ENCODE results near the gene HLCS. TPM values are rescaled to one million over a fixed set of nuclear protein-coding genes. Genes with fewer than 3 reads are reported as not detected.

Gene HLCS
- total and polyA plus RNA-seq, 2 donors (not counting 3 experiments of a cell fraction or from before 2014, with no cell fraction given), result 6.7 to 17.2 TPM

DNA sequence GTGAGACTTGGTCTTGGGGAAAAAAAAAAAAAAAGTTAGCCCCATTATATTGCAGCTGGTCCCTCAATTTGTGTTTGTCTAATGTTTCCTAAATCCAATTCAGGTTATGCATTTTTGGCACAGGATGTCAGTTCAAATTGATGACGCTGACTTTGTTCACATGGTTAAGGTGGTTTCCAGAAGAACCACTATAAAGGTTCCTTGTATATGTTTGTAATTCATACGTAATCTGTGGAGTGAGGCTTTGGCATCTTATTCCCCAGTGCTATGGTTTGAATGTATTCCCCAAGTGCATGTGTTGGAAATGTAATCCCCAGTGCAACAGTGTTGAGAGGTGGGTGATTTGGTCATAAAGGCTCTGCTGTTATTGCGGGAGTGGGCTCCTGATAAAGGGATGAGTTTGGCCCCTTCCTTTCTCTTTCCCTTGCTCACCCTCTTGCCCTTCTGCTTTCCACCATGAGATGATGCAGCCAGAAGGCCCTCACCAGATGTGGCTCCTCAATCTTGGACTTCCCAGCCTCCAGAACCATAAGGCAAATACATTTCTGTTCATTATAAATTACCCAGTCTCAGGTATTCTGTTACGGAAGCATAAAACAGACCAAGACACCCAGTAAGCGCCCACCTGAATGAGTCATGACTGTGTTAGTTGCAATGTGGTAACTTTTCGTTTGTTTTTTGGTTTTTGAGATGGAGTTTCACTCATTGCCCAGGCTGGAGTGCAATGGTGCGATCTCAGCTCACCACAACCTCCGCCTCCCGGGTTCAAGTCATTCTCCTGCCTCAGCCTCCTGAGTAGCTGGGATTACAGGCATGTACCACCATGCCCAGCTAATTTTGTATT, 19.5 kb upstream of the HLCS start:
- ChIA-PET POLR2A (no interaction called here), CTCF (interaction anchor here (1.2 kb wide), 1 partner anchor 9 kb away, joined by 4 read pairs; no protein-coding TSS in a partner anchor)
- peaks cover 2% of the 10 kb centered on the region for H3K4me1 ChIP-seq (ENCODE audit: control insufficient read depth, extremely low read depth, insufficient read depth, low read length)
- DNase-seq (ENCODE audit: low read depth, low spot score) (no peak), FAIRE-seq (no peak)
- intact Hi-C loops (cut with micrococcal nuclease) (loop anchor here (10.0 kb wide), 1 partner anchor 389 kb away; no protein-coding TSS in a partner anchor), dilution Hi-C loops (cut with MboI; ENCODE audit: extremely low pct_ligation_motif_present, low sequenced_read_pairs) (no loop called here)
- TF ChIP-seq MAX (IDR thresholded peaks at IDR 0.05; ENCODE audit: insufficient read depth, insufficient read length), result no peak
- no peaks in the 10 kb centered on the region for H3K79me2 ChIP-seq (ENCODE audit: control insufficient read depth, insufficient read depth, low read length)
- H3K27ac ChIP-seq (ENCODE audit: insufficient read depth, low read depth, low read length), result no peak overlapping the region
- no peak overlapping the region for H2AFZ ChIP-seq (ENCODE audit: low read depth, low read length)
- no peak overlapping the region for H3K4me3 ChIP-seq (replicated peaks in 1 of 3; ENCODE audit: insufficient read depth in 1 of 3, low read depth in 1 of 3, low read length in 3 of 3)
- no TSS peak for BruUV-seq (replicated peaks)
- H3K36me3 ChIP-seq (ENCODE audit: control insufficient read depth in 2 of 2, extremely low read depth in 1 of 2, insufficient read depth in 2 of 2, low read length in 2 of 2), result no peaks in the 10 kb centered on the region
- no peaks in the 10 kb centered on the region for H3K9me3 ChIP-seq (replicated peaks; ENCODE audit: control insufficient read depth, insufficient read depth, low read length)
- H3K4me2 ChIP-seq (ENCODE audit: insufficient read depth, low read length), result no peak overlapping the region
- no peaks in the 10 kb centered on the region for H3K9me1 ChIP-seq (replicated peaks; ENCODE audit: control insufficient read depth, extremely low read depth, insufficient read depth, low read length)
- H3K27me3 ChIP-seq (ENCODE audit: control insufficient read depth in 2 of 2, insufficient read depth in 2 of 2, low read length in 2 of 2), result no peaks in the 10 kb centered on the region
- H3K9ac ChIP-seq (replicated peaks; ENCODE audit: extremely low read depth, insufficient read depth, low read length), result no peak overlapping the region
- no peaks in the 10 kb centered on the region for H4K20me1 ChIP-seq (replicated peaks; ENCODE audit: control insufficient read depth, extremely low read depth, insufficient read depth, low read length)

- DNase-seq (ENCODE audit: low read depth, low spot score) (no peak), FAIRE-seq (no peak)
- Histone ChIP-seq H2AFZ (ENCODE audit: low read depth, low read length) (no peak overlapping the region), H3K9me1 (replicated peaks; ENCODE audit: control insufficient read depth, extremely low read depth, insufficient read depth, low read length) (no peaks in the 10 kb centered on the region), H3K9ac (replicated peaks; ENCODE audit: extremely low read depth, insufficient read depth, low read length) (no peak overlapping the region), H3K79me2 (ENCODE audit: control insufficient read depth, insufficient read depth, low read length) (no peaks in the 10 kb centered on the region), H3K4me2 (ENCODE audit: insufficient read depth, low read length) (no peak overlapping the region), H3K36me3 (ENCODE audit: control insufficient read depth in 2 of 2, extremely low read depth in 1 of 2, insufficient read depth in 2 of 2, low read length in 2 of 2) (no peaks in the 10 kb centered on the region), H3K27ac (ENCODE audit: insufficient read depth, low read depth, low read length) (no peak overlapping the region), H3K4me3 (replicated peaks in 1 of 3; ENCODE audit: insufficient read depth in 1 of 3, low read depth in 1 of 3, low read length in 3 of 3) (no peak overlapping the region), H3K4me1 (ENCODE audit: control insufficient read depth, extremely low read depth, insufficient read depth, low read length) (peaks cover 14% of the 10 kb centered on the region), H3K9me3 (replicated peaks; ENCODE audit: control insufficient read depth, insufficient read depth, low read length) (no peaks in the 10 kb centered on the region), H4K20me1 (replicated peaks; ENCODE audit: control insufficient read depth, extremely low read depth, insufficient read depth, low read length) (no peaks in the 10 kb centered on the region), H3K27me3 (ENCODE audit: control insufficient read depth in 2 of 2, insufficient read depth in 2 of 2, low read length in 2 of 2) (no peaks in the 10 kb centered on the region)
- ChIA-PET POLR2A (no interaction called here), CTCF (interaction anchor here (1.5 kb wide), 1 partner anchor 28 kb away, joined by 5 read pairs; no protein-coding TSS in a partner anchor)
- intact Hi-C loops (cut with micrococcal nuclease) (loop anchor here (10.0 kb wide), 1 partner anchor 393 kb away; no protein-coding TSS in a partner anchor), dilution Hi-C loops (cut with MboI; ENCODE audit: extremely low pct_ligation_motif_present, low sequenced_read_pairs) (no loop called here)
- TF ChIP-seq MYC (IDR thresholded peaks at IDR 0.05; ENCODE audit: low read depth, low read length) (no peak), EZH2 (IDR thresholded peaks at IDR 0.05; ENCODE audit: borderline replicate concordance, low read depth, low read length, severe bottlenecking) (no peak)
- TF ChIP-seq, protein P1, sequence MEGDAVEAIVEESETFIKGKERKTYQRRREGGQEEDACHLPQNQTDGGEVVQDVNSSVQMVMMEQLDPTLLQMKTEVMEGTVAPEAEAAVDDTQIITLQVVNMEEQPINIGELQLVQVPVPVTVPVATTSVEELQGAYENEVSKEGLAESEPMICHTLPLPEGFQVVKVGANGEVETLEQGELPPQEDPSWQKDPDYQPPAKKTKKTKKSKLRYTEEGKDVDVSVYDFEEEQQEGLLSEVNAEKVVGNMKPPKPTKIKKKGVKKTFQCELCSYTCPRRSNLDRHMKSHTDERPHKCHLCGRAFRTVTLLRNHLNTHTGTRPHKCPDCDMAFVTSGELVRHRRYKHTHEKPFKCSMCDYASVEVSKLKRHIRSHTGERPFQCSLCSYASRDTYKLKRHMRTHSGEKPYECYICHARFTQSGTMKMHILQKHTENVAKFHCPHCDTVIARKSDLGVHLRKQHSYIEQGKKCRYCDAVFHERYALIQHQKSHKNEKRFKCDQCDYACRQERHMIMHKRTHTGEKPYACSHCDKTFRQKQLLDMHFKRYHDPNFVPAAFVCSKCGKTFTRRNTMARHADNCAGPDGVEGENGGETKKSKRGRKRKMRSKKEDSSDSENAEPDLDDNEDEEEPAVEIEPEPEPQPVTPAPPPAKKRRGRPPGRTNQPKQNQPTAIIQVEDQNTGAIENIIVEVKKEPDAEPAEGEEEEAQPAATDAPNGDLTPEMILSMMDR (IDR thresholded peaks at IDR 0.05; ENCODE audit: extremely low read depth in 1 of 2, insufficient read depth in 1 of 2, low read depth in 1 of 2, low read length in 2 of 2), result no peak
- no TSS peak for BruUV-seq (replicated peaks)
Measured at GRCh38 chr21:36981977-36982700, 15.7 kb upstream of the HLCS start.

All from endothelial cell of umbilical vein (primary cell).